Motor neuron (in vitro differentiated cells): ENCODE results near the gene DCTPP1. TPM values are rescaled to one million over a fixed set of nuclear protein-coding genes. Genes with fewer than 3 reads are reported as not detected.

Source experiments
- ATAC-seq, 8 experiments: fragments of 200-7000 bp; cut with Tn5 transposase; replicated peaks in 6 of 8; 2 replicates each; pipeline ENCODE4 v1.8.0; 2021; ENCODE audit warnings: mild to moderate bottlenecking in 8 of 8, moderate library complexity in 8 of 8
- H3K27ac ChIP-seq, 2 donors: fragments of 250-450 bp; sonication (Bioruptor Pico); 2 replicates each; pipeline ENCODE4 v1.9.0; 2021; ENCODE audit warnings: antibody characterized with exemption in 2 of 2, mild to moderate bottlenecking in 2 of 2, moderate library complexity in 1 of 2
- H3K4me1 ChIP-seq, 2 donors: fragments of 250-450 bp; sonication (Bioruptor Pico); replicated peaks in 1 of 2; 2 replicates each; pipeline ENCODE4 v1.6.1; 2021; ENCODE audit warnings: antibody characterized with exemption in 2 of 2, mild to moderate bottlenecking in 2 of 2, moderate library complexity in 1 of 2
- H3K4me3 ChIP-seq, 5 donors: fragments of 250-450 bp; sonication (Bioruptor Pico); 2 replicates each; pipeline ENCODE4 v1.9.0; 2021; ENCODE audit warnings: antibody characterized with exemption in 5 of 5, mild to moderate bottlenecking in 5 of 5, moderate library complexity in 4 of 5
- WGBS, 10 experiments: fragments of 450-650 bp; shearing (Covaris generic); methylation state at CpG; one replicate each; pipeline ENCODE4 v1.0.0; 2022; 5-methylcytosine and 5-hydroxymethylcytosine counted together
- in situ Hi-C, 9 experiments: fragments of 400-800 bp; cut with MboI; loops; one replicate each; pipeline ENCODE4 v1.15.0; 2021; ENCODE audit warnings: low sequenced_read_pairs in 9 of 9, low pct_unique_long_range_greater_than_20kb in 2 of 9; ENCODE audit not compliant: unreplicated experiment in 9 of 9
- total RNA-seq, 8 experiments: library from RNA; unstranded; fragments of 300-600 nt; gene quantifications; 2 replicates each; pipeline versions ENCODE4 v1.2.3 to v1.2.4, GENCODE V29; 2022

Gene DCTPP1
- total RNA-seq, 8 experiments from 2014 or later = 16.4 to 50.9 (median 26.7) TPM

DNA sequence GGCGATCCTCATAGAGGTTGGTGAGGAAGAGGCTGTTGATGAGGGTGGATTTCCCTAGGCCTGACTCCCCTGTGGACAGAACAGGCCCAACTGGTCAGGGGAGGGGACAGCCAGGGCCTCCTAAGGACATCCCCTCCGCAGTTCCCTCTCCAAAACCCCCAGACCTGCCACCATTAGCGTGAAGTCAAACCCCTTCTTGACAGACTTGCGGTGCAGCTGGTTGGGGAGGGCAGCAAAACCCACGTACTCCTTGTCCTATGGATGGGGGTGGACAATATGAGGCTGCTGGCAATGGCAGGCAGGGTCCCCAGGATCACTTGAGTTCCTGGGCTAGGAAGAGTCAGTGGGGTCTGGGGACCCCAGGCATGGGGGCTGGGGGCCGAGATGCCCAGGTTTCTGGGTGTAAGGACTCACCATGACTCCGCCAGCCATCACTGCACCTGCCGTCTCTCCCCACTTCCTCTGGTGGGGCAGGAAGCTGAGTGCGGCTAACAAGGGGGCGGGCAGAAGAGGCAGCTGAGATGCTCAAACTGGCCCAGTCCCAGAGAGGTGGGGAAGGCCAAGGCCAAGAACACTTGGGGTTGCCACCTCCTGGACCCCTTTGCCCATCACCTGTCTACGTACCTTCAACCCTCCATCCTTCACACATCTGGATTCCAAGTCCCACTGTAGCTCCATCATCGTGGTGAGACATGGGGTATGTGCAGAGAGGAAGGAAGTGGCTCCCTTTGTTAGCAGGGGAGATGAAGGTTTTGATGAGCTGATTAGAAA lies 47.5 kb downstream of the DCTPP1 start, which contains the start of gene SEPTIN1:
TSS of gene SEPTIN1 (minus strand) at position 451 of the 771 bp plus-strand sequence. CDS start at position 432, 19 bp downstream.
- ATAC-seq = no peak
- 0 to 87% (median 60%) methylated on average over 1 to 3 of the region's 12 CpGs; no CpG with 5 or more reads in 7 of the 10 experiments for WGBS, 10 experiments
- Histone ChIP-seq H3K4me3 (no peak within 1 kb of the TSS), H3K4me1 (peaks cover 2 to 6% of the 10 kb centered on the region in 2 donors), H3K27ac (no peak within 1 kb of the TSS)
- in situ Hi-C loops = no loop called here

DNA sequence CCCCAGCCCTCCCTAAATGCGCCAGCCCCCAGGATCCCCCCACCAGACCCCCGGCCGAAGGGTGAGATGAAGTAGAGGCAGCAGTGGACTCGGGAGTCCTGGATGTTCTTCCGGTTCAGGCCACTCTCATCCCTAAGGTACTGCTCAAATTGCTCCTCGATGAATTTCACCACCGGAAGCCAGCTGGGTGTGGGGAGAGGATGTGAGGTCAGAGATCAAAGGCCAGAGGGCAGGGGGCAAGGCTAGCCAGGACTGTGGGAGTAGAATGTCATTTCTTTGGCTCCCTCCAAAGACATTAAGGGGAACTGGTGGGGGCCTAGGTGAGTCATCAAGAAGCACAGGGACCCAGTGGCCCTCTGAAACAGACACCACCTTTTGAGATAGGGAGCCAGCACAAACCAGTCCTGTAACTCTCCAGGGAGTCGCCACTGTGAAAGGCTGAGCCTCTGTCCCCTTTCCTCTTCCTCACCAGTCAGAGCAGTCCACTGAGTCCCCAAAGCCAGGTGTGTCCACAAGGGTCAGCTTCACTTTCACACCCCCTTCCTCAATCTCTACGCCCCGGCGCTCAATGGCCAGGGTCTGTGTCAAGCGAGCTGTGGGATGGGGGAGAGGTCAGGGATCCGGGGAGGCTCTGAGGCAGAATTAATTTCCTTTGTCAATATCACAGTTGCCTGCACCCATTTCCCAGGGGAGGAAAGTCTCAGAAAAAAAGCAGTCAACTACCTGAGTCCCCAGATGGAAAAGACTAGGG lies 48.4 kb downstream of the DCTPP1 start:
- Histone ChIP-seq H3K4me1 (peaks cover 8 to 12% of the 10 kb centered on the region in 2 donors), H3K4me3 (no peak overlapping the region), H3K27ac (no peak overlapping the region)
- 75 to 100% (median 87%) methylated on average over 2 to 4 of the region's 13 CpGs; no CpG with 5 or more reads in 7 of the 10 experiments for WGBS, 10 experiments
- in situ Hi-C loops = no loop called here
- no peak for ATAC-seq

DNA sequence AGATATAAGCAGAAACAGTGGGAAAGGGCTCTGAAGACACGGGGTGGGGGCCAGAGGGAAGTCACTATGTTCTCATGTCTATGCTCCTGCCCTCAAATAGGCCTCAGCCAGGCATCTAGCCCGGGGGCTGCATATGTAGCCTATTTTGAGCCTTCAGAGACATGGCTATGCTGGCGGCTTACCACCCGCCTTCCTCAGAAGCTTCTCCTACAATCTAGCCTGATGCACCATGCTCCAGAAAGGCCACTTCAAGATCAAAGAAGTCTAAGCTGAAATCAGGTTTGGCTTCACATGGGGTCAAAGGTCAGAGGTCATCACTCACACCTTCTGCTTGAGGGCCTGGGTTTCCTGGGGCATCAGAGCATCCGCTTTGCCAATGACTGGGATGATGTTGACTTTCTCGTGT lies 49.0 kb downstream of the DCTPP1 start:
- Histone ChIP-seq H3K27ac (no peak overlapping the region), H3K4me1 (peaks cover 8 to 12% of the 10 kb centered on the region in 2 donors), H3K4me3 (no peak overlapping the region)
- ATAC-seq = no peak
- in situ Hi-C loops = no loop called here
- 0 to 100% (median 83%) methylated on average over 1 to 3 of the region's 6 CpGs; no CpG with 5 or more reads in 4 of the 10 experiments for WGBS, 10 experiments

DNA sequence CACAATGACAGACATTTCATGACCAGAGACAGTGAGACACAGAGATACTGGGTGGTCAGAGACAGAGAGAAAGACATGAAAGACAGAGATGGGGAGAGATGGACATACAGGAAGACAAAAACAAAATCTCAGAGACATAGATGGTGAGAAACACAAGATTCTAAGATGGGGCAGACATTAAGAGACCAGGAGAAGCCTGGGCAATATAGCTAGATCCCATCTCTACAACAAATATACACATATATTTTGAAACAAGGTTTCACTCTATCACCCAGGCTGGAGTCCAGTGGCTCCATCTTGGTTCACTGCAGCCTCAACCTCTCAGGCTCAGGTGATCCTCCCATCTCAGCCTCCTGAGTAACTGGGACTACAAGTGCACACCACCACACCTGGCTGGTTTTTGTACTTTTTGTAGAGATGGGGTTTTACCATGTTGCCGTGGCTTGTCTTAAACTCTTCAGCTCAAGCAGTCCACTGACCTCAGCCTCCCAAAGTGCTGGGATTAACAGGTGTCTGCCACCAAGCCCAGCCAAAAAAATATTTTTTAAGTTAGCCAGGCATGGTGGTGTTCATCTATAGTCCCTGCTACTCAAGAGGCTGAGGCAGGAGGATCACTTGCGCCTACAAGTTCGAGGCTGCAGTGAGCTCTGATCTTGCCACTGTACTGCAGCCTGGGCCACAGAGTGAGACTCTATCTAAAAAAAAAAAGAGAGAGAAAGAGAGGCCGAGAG lies 49.6 kb downstream of the DCTPP1 start:
- Histone ChIP-seq H3K27ac (no peak overlapping the region), H3K4me3 (no peak overlapping the region), H3K4me1 (peaks cover 8 to 12% of the 10 kb centered on the region in 2 donors)
- in situ Hi-C loops = no loop called here
- 83 to 100% (median 100%) methylated on average over 1 to 3 of the region's 4 CpGs; no CpG with 5 or more reads in 5 of the 10 experiments for WGBS, 10 experiments
- no peak for ATAC-seq

DNA sequence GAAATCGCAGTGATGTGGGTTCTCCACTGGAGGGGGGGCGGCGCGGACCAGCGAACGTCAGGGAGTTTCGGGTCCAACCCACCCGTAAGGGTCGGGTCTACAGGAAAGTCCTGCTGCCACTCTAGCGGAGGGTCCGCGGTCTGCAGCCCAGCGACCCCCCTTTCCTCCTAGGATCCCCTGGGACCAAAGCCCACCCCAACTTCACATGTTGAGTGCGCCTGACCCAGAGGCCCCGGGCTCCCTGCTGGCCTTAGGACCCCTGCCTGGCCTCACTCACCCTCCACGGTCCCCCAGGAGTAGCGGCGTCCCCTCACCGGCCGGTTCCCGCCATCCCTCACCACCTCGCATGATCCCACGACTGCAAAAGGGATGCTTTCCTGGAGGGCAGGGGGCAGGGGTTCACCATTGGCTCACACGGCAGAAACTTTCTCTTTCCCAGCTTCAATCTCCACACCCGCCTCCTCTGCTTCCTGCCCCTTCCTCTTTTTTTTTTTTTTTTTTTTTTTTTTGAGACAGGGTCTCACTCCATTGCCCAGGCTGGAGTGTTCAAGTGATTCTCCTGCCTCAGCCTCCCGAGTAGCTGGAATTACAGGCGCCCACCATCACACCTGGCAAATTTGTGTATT lies 50.6 kb downstream of the DCTPP1 start:
- H3K4me1 ChIP-seq = peaks cover 8 to 12% of the 10 kb centered on the region in 2 donors
- in situ Hi-C loops = no loop called here
- peak overlapping the region; percentile 50 to 80 (median 52) for H3K4me3 ChIP-seq
- no peak for ATAC-seq
- WGBS, 10 experiments = 3 to 100% (median 68%) methylated on average over 1 to 11 of the region's 27 CpGs; no CpG with 5 or more reads in 2 of the 10 experiments
- H3K27ac ChIP-seq = peak overlapping the region; percentile 64 to 100

DNA sequence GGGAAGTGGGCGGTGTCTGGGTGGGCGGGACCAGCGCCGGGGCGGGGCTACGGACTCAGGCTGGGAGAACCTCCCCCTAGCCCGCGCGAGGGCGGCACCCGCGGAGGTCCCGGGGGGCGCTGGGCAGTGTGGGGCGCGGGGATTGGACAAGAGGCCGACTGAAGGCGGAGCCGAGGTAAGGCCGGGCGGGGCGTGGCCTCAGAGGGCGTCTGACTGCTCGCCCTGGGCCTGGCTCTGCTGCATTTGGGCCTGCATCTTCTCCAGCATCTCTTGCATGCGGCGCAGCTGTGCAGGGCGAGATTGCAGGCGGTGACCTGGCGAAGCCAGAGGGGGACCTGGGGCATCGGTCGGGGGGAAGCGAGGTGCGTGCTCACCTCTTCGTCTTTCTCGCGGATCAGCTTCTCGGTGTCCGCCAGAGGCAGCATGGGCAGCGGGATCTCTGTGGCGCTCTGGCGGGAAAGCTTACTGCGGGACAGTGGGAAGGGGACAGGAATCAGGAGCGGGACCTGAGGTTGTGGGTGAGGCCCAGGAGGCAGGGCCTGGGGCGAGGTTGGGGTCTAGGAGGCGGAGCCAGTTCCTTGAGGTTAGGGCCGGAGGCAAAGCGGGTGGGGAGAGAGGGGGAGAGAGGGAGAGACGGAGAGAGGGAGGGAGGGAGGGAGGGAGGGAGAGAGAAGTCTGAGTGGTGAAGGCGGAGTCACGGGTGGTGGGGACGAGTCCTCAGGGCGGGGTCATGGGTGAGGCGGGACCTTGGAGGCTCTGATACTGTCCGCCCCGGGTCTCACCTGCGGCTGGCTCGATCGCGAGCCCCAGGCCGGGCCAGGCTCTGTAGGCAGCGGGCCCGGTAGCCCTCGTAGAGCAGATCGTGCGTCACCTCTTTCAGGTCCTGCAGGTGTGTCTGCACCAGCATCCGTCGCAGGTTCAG lies 51.3 kb downstream of the DCTPP1 start:
- ATAC-seq = peak; percentile 88 to 93 (median 92)
- WGBS, 10 experiments = 0% methylated on average over 2 to 10 of the region's 67 CpGs; no CpG with 5 or more reads in 8 of the 10 experiments
- H3K4me3 ChIP-seq = peak overlapping the region; percentile 50 to 80 (median 52)
- in situ Hi-C loops = no loop called here
- H3K4me1 ChIP-seq = peaks cover 8 to 12% of the 10 kb centered on the region in 2 donors
- peak overlapping the region; percentile 97 to 100 for H3K27ac ChIP-seq

DNA sequence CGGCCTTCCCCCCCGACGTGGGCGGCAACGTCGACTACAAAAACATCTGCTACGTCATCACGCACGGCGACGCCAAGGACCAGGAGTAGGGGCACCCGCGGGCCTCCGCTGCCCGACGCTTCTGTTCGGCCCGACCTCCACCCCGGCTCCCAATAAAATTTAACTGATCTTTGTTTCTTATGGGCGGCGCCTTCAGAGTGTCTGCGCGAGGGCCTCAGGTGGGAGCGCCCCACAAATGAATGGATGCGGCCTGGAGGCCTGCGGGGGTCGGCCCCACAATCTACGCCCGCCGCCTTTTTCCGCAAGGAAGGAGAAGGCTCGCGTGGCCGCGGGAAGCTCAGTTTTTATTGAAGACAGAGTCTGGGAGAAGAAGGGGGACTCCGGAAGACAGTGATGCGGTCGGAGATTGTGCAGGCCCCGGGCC lies 52.0 kb downstream of the DCTPP1 start:
- ATAC-seq = peak; percentile 57 to 71 (median 63)
- in situ Hi-C loops = no loop called here
- Histone ChIP-seq H3K4me3 (peak overlapping the region; percentile 50 to 80 (median 52)), H3K4me1 (peaks cover 8 to 12% of the 10 kb centered on the region in 2 donors), H3K27ac (peak overlapping the region; percentile 97 to 100)
- no CpG with 5 or more reads among the region's 39 CpGs for WGBS, 10 experiments

DNA sequence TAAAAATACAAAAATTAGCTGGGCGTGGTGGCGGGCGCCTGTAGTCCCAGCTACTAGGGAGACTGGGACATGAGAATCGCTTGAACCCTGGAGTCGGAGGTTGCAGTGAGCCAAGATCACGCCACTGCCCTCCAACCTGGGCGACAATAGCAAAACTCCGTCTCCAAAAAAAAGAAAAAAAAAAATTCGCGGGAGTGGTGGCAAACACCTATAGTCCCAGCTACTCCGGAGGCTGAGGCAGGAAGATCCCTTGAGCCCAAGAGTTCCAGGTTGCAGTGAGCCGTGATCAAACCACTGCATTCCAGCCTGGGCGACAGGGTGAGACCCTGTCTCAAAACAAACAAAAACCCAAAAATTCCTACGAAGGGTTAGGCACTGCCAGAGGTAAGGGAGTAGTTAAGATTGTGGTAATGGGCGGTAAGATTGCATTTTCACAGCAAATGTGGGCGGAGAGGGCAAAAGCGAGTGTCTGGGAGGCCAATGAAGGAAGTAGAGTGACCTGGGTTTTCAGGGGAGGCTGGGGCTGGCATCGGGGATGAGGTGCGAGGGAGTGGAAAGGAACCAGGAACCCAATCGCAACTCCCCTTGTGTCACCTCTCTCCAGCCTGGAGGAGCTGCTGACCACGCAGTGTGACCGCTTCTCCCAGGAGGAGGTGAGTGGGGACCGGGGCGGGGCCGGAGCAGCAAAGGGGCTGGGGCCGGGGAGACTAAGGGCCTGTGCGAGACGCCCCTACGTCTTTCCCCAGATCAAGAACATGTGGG lies 52.6 kb downstream of the DCTPP1 start:
- in situ Hi-C loops = no loop called here
- H3K27ac ChIP-seq = peak overlapping the region; percentile 97 to 100
- 40 to 100% (median 73%) methylated on average over 1 to 10 of the region's 29 CpGs; no CpG with 5 or more reads in 2 of the 10 experiments for WGBS, 10 experiments
- peaks cover 8 to 12% of the 10 kb centered on the region in 2 donors for H3K4me1 ChIP-seq
- ATAC-seq = no peak
- peak overlapping the region; percentile 50 to 80 (median 52) for H3K4me3 ChIP-seq

DNA sequence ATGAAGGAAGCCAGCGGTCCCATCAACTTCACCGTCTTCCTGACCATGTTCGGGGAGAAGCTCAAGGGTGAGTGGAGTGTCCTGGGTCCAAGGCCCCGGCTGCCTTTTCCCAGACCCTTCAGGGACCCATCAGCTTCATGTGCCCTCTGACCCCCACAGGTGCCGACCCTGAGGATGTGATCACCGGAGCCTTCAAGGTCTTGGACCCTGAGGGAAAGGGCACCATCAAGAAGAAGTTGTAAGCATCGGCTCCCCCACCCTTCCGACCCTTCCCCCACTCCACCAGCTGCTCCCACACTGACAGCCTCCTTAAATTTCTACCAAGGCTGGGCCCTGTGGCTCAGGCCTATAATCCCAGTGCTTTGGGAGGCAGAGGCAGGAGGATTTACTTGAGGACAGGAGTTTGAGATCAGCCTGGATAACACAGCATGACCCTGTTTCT lies 53.3 kb downstream of the DCTPP1 start:
- no peak overlapping the region for H3K4me3 ChIP-seq
- 82 to 90% methylated on average over 2 of the region's 8 CpGs; no CpG with 5 or more reads in 8 of the 10 experiments for WGBS, 10 experiments
- no peak for ATAC-seq
- H3K4me1 ChIP-seq = peaks cover 14 to 16% of the 10 kb centered on the region in 2 donors
- in situ Hi-C loops = no loop called here
- no peak overlapping the region for H3K27ac ChIP-seq

DNA sequence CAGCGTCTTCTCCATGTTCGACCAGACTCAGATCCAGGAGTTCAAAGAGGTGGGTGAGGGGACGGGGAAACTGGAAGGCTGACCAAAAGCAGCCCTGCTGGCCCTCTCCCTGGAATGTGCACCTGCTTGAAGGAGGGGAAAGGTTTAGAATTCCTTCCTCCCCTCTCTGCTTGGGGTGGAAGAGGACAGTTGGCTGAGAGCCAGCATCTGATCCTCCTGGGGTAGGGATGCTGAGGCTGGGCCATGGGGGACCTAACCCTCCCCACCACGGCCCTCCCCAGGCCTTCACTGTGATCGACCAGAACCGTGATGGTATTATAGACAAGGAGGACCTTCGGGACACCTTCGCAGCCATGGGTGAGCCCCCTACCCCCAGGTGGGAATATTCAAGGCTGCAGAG lies 54.0 kb downstream of the DCTPP1 start:
- Histone ChIP-seq H3K27ac (no peak overlapping the region), H3K4me3 (no peak overlapping the region), H3K4me1 (peaks cover 16 to 19% of the 10 kb centered on the region in 2 donors)
- no peak for ATAC-seq
- 60 to 88% methylated on average over 2 to 3 of the region's 8 CpGs; no CpG with 5 or more reads in 8 of the 10 experiments for WGBS, 10 experiments
- in situ Hi-C loops = no loop called here

DNA sequence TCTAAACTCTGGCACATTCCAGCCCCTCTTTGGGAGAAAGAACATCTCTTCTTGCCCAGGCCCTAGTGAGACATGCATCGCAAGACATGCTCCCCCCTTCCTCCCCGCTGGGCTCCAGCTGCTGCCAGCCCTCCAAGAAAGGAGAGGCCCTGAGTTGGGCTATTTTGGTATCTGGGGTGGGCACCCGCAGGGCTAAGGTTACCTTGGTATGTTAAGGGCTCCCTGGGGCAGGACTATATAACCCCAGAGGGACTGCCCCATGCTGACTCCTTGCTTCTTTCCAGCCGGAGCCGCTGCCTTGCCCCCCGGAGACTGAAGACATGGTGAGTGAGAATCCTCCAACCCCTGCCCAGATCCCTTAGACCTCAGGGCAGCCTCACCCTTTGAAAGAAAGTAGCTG lies 55.3 kb downstream of the DCTPP1 start, which contains the start of gene MYL11:
TSS of gene MYL11 (plus strand) at position 265 of the 400 bp plus-strand sequence. CDS start at position 321, 56 bp downstream.
- WGBS, 10 experiments = 70 to 96% (median 76%) methylated on average over 1 to 5 of the region's 6 CpGs; no CpG with 5 or more reads in 4 of the 10 experiments
- in situ Hi-C loops = no loop called here
- no peak within 1 kb of the TSS for H3K27ac ChIP-seq
- ATAC-seq = no peak
- H3K4me1 ChIP-seq = peaks cover 16 to 19% of the 10 kb centered on the region in 2 donors
- H3K4me3 ChIP-seq = no peak within 1 kb of the TSS
